IMR-90 (cell line): ENCODE measurements around the gene STON2.

ENCODE experiments used
- BHLHE40 ChIP-seq: fragments of 150-350 bp; IDR thresholded peaks from 2 replicates; pipeline ENCODE4 v1.6.1; 2016; ENCODE audit warnings: mild to moderate bottlenecking, low read depth, low read length
- CEBPB ChIP-seq: IDR thresholded peaks from 2 replicates; pipeline ENCODE4 v1.6.1; 2012; ENCODE audit warnings: low read depth, low read length, improper control_type of control experiment
- CHD1 ChIP-seq: IDR thresholded peaks from 2 replicates; pipeline ENCODE4 v1.6.1; 2012; ENCODE audit warnings: low read depth, low read length, improper control_type of control experiment
- CTCF ChIP-seq: conservative IDR thresholded peaks from 2 replicates; pipeline ENCODE4 v1.5.1; 2012; ENCODE audit warnings: mild to moderate bottlenecking, low read depth, low read length, improper control_type of control experiment
- MAFK ChIP-seq: IDR thresholded peaks from 2 replicates; pipeline ENCODE4 v1.6.1; 2012; ENCODE audit warnings: low read depth, low read length, improper control_type of control experiment
- MAZ ChIP-seq: IDR thresholded peaks from 2 replicates; pipeline ENCODE4 v1.6.1; 2012; ENCODE audit warnings: low read depth, mild to moderate bottlenecking, low read length, improper control_type of control experiment, moderate library complexity, borderline replicate concordance
- MXI1 ChIP-seq: IDR thresholded peaks from 2 replicates; pipeline ENCODE4 v1.6.1; 2012; ENCODE audit warnings: low read depth, mild to moderate bottlenecking, low read length, moderate library complexity, borderline replicate concordance
- POLR2A ChIP-seq: IDR thresholded peaks from 2 replicates; pipeline ENCODE4 v1.6.1; 2012; ENCODE audit warnings: mild to moderate bottlenecking, low read depth, low read length
- RAD21 ChIP-seq: IDR thresholded peaks from 2 replicates; pipeline ENCODE4 v1.6.1; 2012; ENCODE audit warnings: low read length, improper control_type of control experiment
- RCOR1 ChIP-seq: IDR thresholded peaks from 2 replicates; pipeline ENCODE4 v1.6.1; 2012; ENCODE audit warnings: mild to moderate bottlenecking, low read length, improper control_type of control experiment; ENCODE audit not compliant: insufficient replicate concordance
- RFX5 ChIP-seq: IDR thresholded peaks from 2 replicates; pipeline ENCODE4 v1.8.0; 2012; ENCODE audit warnings: low read depth, mild to moderate bottlenecking, low read length, moderate library complexity
- SMC3 ChIP-seq: fragments of 150-350 bp; IDR thresholded peaks from 2 replicates; pipeline ENCODE4 v1.6.1; 2016; ENCODE audit warnings: low read depth, mild to moderate bottlenecking, antibody characterized with exemption, low read length, moderate library complexity
- TF ChIP-seq, protein P1 (sequence below): fragments of 150-350 bp; IDR thresholded peaks from 2 replicates; pipeline ENCODE4 v1.6.1; 2017; ENCODE audit warnings: mild to moderate bottlenecking, antibody characterized with exemption, low read length, low read depth

- TF ChIP-seq BHLHE40 (no peak), CTCF (no peak), RAD21 (no peak), POLR2A (no peak), CEBPB (no peak), MXI1 (no peak), MAFK (no peak), SMC3 (no peak), CHD1 (no peak), MAZ (no peak), RFX5 (no peak), RCOR1 (no peak)
- TF ChIP-seq, protein P1, sequence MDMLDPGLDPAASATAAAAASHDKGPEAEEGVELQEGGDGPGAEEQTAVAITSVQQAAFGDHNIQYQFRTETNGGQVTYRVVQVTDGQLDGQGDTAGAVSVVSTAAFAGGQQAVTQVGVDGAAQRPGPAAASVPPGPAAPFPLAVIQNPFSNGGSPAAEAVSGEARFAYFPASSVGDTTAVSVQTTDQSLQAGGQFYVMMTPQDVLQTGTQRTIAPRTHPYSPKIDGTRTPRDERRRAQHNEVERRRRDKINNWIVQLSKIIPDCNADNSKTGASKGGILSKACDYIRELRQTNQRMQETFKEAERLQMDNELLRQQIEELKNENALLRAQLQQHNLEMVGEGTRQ: no peak
Observed at GRCh38 chr14:81342850-81343580, 57.1 kb downstream of the STON2 start.
